Endothelial cell of umbilical vein (primary cell): ENCODE results near the gene ZMAT5. TPM values are rescaled to one million over a fixed set of nuclear protein-coding genes. Genes with fewer than 3 reads are reported as not detected.

ENCODE experiments used
- BruUV-seq: library from RNA; stranded (reverse); fragments of 400-500 nt; replicated peaks from 2 replicates; lab custom pipeline; 2021; lab: Mats Ljungman, UMichigan
- CTCF ChIA-PET: fragments of 300-600, 350-600 bp; sonication (Branson Sonifier 250); formaldehyde crosslinking; loops from one replicate; lab custom pipeline; 2021; ENCODE audit warnings: antibody characterized with exemption, inconsistent platforms; lab: Charles Lee
- POLR2A ChIA-PET: fragments of 300-600, 350-600 bp; sonication (Branson Sonifier 250); formaldehyde crosslinking; loops from one replicate; lab custom pipeline; 2021; ENCODE audit warnings: antibody characterized with exemption, inconsistent platforms; lab: Charles Lee
- DNase-seq: peaks from one replicate; pipeline ENCODE4 v3.0.0-alpha.2; 2011; ENCODE audit warnings: low read depth, low spot score
- FAIRE-seq: peaks from 2 replicates; lab custom pipeline; 2011; peaks lifted over from hg19 to GRCh38; lab: Jason Lieb, UNC
- H2AFZ ChIP-seq: 2 replicates; pipeline ENCODE4 v1.6.0; 2012; ENCODE audit warnings: low read depth, low read length, control low read depth, inconsistent platforms
- H3K27ac ChIP-seq: 2 replicates; pipeline ENCODE4 v1.5.1; 2011; ENCODE audit warnings: low read depth, mild to moderate bottlenecking, control low read depth, low read length, moderate library complexity; ENCODE audit not compliant: insufficient read depth
- H3K27me3 ChIP-seq, 2 experiments: 2 replicates each; pipeline versions ENCODE4 v1.6.0 to v1.6.1; 2011; ENCODE audit warnings: low read length in 2 of 2, mixed read lengths in 1 of 2; ENCODE audit not compliant: control insufficient read depth in 2 of 2, insufficient read depth in 2 of 2
- H3K36me3 ChIP-seq, 2 experiments: 2 replicates in 1 of 2; 3 replicates in 1 of 2; pipeline ENCODE4 v1.5.1; 2011; ENCODE audit warnings: low read length in 2 of 2, mild to moderate bottlenecking in 1 of 2, moderate library complexity in 1 of 2; ENCODE audit not compliant: control insufficient read depth in 2 of 2, insufficient read depth in 2 of 2; ENCODE audit errors: extremely low read depth in 1 of 2
- H3K4me1 ChIP-seq: 3 replicates; pipeline ENCODE4 v1.5.1; 2011; ENCODE audit warnings: mild to moderate bottlenecking, low read length; ENCODE audit not compliant: control insufficient read depth, insufficient read depth; ENCODE audit errors: extremely low read depth
- H3K4me2 ChIP-seq: 2 replicates; pipeline ENCODE4 v1.6.1; 2011; ENCODE audit warnings: low read length, control low read depth, mixed read lengths; ENCODE audit not compliant: insufficient read depth
- H3K4me3 ChIP-seq, 3 experiments: fragments of 200-600 bp in 1 of 3; sonication (generic), shearing (Covaris generic) in 1 of 3; replicated peaks in 1 of 3; 2 replicates each; pipeline ENCODE4 v1.5.1; 2011 to 2016; ENCODE audit warnings: control low read depth in 3 of 3, low read length in 3 of 3, mild to moderate bottlenecking in 2 of 3, inconsistent platforms in 1 of 3, low read depth in 1 of 3, moderate library complexity in 1 of 3; ENCODE audit not compliant: insufficient read depth in 1 of 3
- H3K79me2 ChIP-seq: 2 replicates; pipeline ENCODE4 v1.6.0; 2012; ENCODE audit warnings: low read length, inconsistent platforms; ENCODE audit not compliant: control insufficient read depth, insufficient read depth
- H3K9ac ChIP-seq: replicated peaks from 2 replicates; pipeline ENCODE3; 2011; ENCODE audit warnings: low read length, control low read depth; ENCODE audit not compliant: insufficient read depth; ENCODE audit errors: extremely low read depth
- H3K9me1 ChIP-seq: replicated peaks from 3 replicates; pipeline ENCODE4 v1.6.0; 2011; ENCODE audit warnings: mild to moderate bottlenecking, low read length; ENCODE audit not compliant: control insufficient read depth, insufficient read depth; ENCODE audit errors: extremely low read depth
- H3K9me3 ChIP-seq: replicated peaks from 2 replicates; pipeline ENCODE4 v1.5.1; 2012; ENCODE audit warnings: low read length, inconsistent platforms; ENCODE audit not compliant: control insufficient read depth, insufficient read depth
- H4K20me1 ChIP-seq: replicated peaks from 2 replicates; pipeline ENCODE3; 2011; ENCODE audit warnings: mild to moderate bottlenecking, low read length; ENCODE audit not compliant: control insufficient read depth, insufficient read depth; ENCODE audit errors: extremely low read depth
- EZH2 ChIP-seq: IDR thresholded peaks from 2 replicates; pipeline ENCODE4 v1.6.1; 2012; ENCODE audit warnings: borderline replicate concordance, low read depth, mild to moderate bottlenecking, moderate library complexity, low read length, inconsistent platforms; ENCODE audit not compliant: severe bottlenecking
- FOS ChIP-seq: IDR thresholded peaks from 2 replicates; pipeline ENCODE4 v1.6.1; 2011; ENCODE audit warnings: mild to moderate bottlenecking, low read length, moderate library complexity, borderline replicate concordance; ENCODE audit not compliant: insufficient read depth
- GATA2 ChIP-seq: IDR thresholded peaks from 2 replicates; pipeline ENCODE4 v1.7.0; 2011; ENCODE audit warnings: low read depth, mild to moderate bottlenecking, moderate library complexity, mixed read lengths, low read length; ENCODE audit not compliant: insufficient read length, insufficient read depth
- JUN ChIP-seq: IDR thresholded peaks from 2 replicates; pipeline ENCODE4 v1.6.1; 2011; ENCODE audit warnings: borderline replicate concordance, low read depth; ENCODE audit not compliant: insufficient read length, insufficient read depth
- MAX ChIP-seq: IDR thresholded peaks from 2 replicates; pipeline ENCODE4 v1.6.1; 2011; ENCODE audit not compliant: insufficient read depth, insufficient read length
- MYC ChIP-seq: IDR thresholded peaks from one replicate; pipeline ENCODE4 v1.6.1; 2011; ENCODE audit warnings: mild to moderate bottlenecking, low read depth, low read length
- POLR2A ChIP-seq: IDR thresholded peaks from 2 replicates; pipeline ENCODE4 v1.6.1; 2012; ENCODE audit warnings: low read depth, mild to moderate bottlenecking, control low read depth, low read length
- POLR2AphosphoS5 ChIP-seq: IDR thresholded peaks from 2 replicates; pipeline ENCODE4 v1.6.1; 2012; ENCODE audit warnings: low read depth, mild to moderate bottlenecking, control low read depth, low read length, moderate library complexity; ENCODE audit not compliant: insufficient read depth
- dilution Hi-C: fragments of 300-500 bp; cut with MboI; formaldehyde crosslinking; loops from one replicate; pipeline ENCODE4 v1.15.0; 2019; ENCODE audit warnings: low sequenced_read_pairs; ENCODE audit not compliant: extremely low pct_ligation_motif_present
- intact Hi-C: fragments of 100-400 bp; cut with micrococcal nuclease; formaldehyde crosslinking; loops from one replicate; pipeline ENCODE4 v1.10.0; 2022
- polyA plus RNA-seq, 4 experiments: library from polyadenylated mRNA; depleted of rRNA in 3 of 4; stranded (reverse) in 3 of 4; unstranded in 1 of 4; fragments of >200 nt; gene quantifications; 2 replicates each; pipeline versions ENCODE4 v1.2.1 to v1.2.3, GENCODE V29; 2011 to 2012; ENCODE audit warnings: missing spikeins in 1 of 4
- total RNA-seq: library from RNA; stranded (reverse); gene quantifications from 2 replicates; pipeline ENCODE4 v1.2.3, GENCODE V29; 2021
- TF ChIP-seq, protein P1 (sequence below), 2 donors: IDR thresholded peaks; 1 replicate in 1 of 2; 2 replicates in 1 of 2; pipeline ENCODE4 v1.5.1; 2011; ENCODE audit warnings: low read length in 2 of 2, mild to moderate bottlenecking in 2 of 2, moderate library complexity in 2 of 2, control low read depth in 1 of 2, inconsistent platforms in 1 of 2, low read depth in 1 of 2; ENCODE audit not compliant: insufficient read depth in 1 of 2; ENCODE audit errors: extremely low read depth in 1 of 2

The ZMAT5 gene
- total and polyA plus RNA-seq, 2 donors (not counting 3 experiments of a cell fraction or from before 2014, with no cell fraction given) = 24.9 to 43.6 TPM

DNA sequence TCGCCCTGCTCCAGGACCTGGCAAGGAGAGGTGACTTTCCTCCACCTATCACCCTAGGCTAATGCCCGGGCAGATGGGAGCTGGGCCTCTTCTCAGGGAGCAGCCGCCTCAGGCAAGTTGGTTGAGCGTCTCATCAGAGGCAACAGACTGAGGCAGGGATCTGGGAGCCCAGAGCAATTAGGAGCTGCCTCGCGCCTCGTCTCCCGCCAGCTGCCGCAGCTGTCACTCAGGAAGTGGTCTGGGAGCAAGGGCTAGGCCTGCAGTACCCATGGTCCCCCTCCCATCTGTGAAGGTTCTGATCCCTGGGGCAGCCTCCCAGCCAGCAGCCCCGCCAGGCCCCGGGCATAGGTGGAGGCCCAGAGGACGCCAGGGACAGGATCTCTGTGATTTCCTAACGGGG lies 51.6 kb downstream of the ZMAT5 start:
- H3K9me1 ChIP-seq = no peaks in the 10 kb centered on the region
- no peaks in the 10 kb centered on the region for H3K79me2 ChIP-seq
- no peak overlapping the region for H3K4me2 ChIP-seq
- TF ChIP-seq POLR2AphosphoS5 (no peak), JUN (no peak), FOS (no peak), EZH2 (no peak), MYC (no peak), MAX (no peak), GATA2 (no peak), POLR2A (no peak)
- TF ChIP-seq, protein P1, sequence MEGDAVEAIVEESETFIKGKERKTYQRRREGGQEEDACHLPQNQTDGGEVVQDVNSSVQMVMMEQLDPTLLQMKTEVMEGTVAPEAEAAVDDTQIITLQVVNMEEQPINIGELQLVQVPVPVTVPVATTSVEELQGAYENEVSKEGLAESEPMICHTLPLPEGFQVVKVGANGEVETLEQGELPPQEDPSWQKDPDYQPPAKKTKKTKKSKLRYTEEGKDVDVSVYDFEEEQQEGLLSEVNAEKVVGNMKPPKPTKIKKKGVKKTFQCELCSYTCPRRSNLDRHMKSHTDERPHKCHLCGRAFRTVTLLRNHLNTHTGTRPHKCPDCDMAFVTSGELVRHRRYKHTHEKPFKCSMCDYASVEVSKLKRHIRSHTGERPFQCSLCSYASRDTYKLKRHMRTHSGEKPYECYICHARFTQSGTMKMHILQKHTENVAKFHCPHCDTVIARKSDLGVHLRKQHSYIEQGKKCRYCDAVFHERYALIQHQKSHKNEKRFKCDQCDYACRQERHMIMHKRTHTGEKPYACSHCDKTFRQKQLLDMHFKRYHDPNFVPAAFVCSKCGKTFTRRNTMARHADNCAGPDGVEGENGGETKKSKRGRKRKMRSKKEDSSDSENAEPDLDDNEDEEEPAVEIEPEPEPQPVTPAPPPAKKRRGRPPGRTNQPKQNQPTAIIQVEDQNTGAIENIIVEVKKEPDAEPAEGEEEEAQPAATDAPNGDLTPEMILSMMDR (IDR thresholded peaks at IDR 0.05; ENCODE audit: extremely low read depth in 1 of 2, insufficient read depth in 1 of 2, low read depth in 1 of 2, low read length in 2 of 2) = no peak
- CTCF ChIA-PET = no interaction called here
- peaks cover 10 to 13% of the 10 kb centered on the region in 2 experiments for H3K27me3 ChIP-seq
- no TSS peak for BruUV-seq
- no peaks in the 10 kb centered on the region for H3K36me3 ChIP-seq
- H3K9me3 ChIP-seq = no peaks in the 10 kb centered on the region
- H3K4me1 ChIP-seq = no peaks in the 10 kb centered on the region
- POLR2A ChIA-PET = interaction anchor here (0.5 kb wide), 1 partner anchor 19 kb away, joined by 6 read pairs; no protein-coding TSS in a partner anchor
- H3K4me3 ChIP-seq = no peak overlapping the region
- intact Hi-C loops (loop anchor here (10.0 kb wide), 1 partner anchor 240 kb away; no protein-coding TSS in a partner anchor), dilution Hi-C loops (no loop called here)
- H3K9ac ChIP-seq = no peak overlapping the region
- H4K20me1 ChIP-seq = no peaks in the 10 kb centered on the region
- no peak overlapping the region for H3K27ac ChIP-seq
- H2AFZ ChIP-seq = no peak overlapping the region
- FAIRE-seq (no peak), DNase-seq (no peak)
